Stimulated activated CD8-positive, alpha-beta memory T cell treated with anti-CD3 and anti-CD28 coated beads, Interleukin-12 subunit alpha, Interleukin-12 subunit beta, amount 100 ng/mL, for 1 hour (primary cell): ENCODE data around the gene GOLGA8K.
"Not testable (repeated sequence)": the region's sequence is repeated elsewhere in the genome, so short reads cannot be mapped to it uniquely, and the experiment has no call there.

Experiments used
- DNase-seq: peaks from one replicate; pipeline ENCODE4 v3.0.0-alpha.2; 2020; ENCODE audit warnings: low read depth

The GOLGA8K gene

DNA sequence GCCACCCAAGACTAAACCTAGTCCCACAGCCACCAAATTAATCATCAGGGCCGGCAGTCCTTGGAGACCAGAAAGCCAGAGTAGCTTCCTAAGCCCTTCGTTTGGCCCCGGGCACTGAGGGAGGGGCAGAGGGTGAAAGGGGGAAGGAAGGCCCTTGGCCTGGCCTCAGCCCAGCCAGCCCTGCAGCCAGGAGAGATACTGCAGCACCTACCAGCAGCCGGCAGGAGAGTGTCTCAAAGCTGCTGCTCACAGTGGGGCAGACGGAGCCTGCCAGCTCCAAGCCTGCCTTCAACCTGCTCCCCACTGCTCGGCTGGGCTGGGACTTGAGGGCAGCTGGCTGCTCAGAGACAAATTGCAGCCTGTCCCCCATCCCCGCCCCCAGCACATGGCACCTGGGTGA lies 50.3 kb downstream of the GOLGA8K start:
- not testable (repeated sequence) for DNase-seq

DNA sequence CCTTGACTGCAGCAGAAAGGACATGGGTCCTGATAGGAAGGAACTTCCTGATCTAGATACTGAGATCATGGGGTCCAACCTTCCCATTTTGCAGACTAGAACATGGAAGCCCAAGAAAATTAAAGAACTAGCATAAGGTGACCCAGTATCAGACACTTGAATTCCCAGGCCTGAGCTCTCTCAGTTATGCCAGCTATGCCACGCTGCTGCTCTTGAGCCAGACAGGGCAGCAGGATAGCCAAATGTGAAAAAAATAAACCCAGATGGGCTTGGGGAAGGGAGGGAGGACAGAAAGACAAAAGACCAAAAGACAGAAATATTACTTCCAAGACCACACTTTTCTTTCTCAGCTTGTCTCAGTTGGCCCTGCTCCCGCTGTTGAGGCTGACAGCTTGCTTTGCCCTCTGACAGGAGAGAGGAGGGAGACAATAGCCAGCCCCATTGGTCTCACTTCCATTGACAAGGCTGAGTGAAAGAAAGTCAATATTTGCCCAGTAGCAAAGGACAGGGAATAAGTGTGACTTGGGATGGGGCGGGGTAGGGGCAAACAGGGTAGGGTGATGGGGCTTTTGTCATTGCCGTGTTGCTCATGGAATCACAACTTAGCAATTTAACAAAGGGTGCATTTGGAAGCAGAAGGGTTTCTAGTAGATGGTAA lies 52.4 kb downstream of the GOLGA8K start:
- DNase-seq: not testable (repeated sequence)

DNA sequence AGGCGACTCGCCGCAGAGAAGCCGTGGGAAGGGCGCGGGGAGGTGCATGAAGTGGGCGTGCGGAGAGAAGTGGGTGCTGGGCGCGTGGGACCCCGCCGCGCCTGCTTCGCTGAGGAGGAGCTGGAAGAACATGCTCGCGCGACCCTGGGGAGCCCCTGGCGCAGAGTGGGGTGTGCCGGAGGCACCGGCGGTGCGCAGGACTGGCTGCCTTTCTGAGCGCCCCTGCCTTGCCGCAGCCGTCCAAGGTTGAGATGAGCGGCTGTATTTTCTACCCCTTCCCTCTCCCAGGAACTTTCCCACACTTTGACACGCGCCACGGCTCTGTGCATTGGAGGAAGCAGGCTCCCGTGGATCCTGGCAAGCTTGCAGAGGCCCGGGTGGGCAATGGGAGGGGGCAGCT lies 56.1 kb downstream of the GOLGA8K start:
- DNase-seq: not testable (repeated sequence)

DNA sequence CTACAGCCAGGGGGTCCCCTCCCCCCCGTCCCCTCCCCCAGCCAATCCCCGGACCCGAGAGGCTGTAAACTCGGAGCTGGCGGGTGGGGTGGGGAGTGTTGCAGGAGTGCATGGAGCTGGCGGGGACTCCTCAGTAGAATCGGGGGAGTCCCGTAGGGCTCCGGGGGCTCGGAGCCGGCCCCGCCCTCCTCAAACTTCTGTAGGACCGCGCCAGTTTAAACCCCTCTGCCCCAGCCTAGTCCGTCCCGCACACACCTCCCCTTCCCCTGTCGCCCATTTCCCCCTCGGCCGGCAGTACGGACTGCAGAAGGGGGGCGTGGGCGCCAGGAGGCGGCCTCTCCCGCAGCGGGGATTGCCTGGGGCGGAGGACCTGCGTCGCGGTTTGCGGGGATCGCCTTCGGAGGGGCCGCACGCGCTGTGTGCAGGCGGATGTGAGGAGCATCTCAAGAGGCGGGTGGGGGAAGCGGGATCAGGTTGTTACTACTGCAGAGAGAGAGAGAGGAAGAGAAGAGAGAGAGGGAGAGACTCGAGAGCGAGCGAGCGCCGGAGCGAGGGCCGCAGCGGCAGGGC lies 57.0 kb downstream of the GOLGA8K start:
- DNase-seq: not testable (repeated sequence)

DNA sequence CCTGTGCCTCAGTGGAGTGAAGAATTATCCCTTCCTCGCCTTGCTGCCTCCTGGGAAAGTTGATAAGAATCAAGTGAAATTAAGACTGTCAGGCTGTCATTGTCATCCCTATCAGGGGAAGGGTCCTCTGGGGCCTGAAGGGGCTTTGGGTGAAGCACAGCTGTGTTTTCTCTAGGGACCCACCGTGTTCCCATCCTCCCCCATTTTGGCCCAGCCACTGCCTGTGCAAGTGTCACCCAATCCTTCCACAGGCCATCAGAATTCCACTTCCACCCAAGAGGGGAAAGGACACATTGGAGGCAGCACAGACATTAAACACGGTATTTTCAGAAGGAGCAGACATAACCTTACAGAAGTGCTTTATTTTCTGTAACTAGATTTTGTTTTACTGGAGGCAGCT lies 59.2 kb downstream of the GOLGA8K start:
- DNase-seq: not testable (repeated sequence)
